ENCODE measurements around the gene C14orf119.

- TF ChIP-seq, protein P1, sequence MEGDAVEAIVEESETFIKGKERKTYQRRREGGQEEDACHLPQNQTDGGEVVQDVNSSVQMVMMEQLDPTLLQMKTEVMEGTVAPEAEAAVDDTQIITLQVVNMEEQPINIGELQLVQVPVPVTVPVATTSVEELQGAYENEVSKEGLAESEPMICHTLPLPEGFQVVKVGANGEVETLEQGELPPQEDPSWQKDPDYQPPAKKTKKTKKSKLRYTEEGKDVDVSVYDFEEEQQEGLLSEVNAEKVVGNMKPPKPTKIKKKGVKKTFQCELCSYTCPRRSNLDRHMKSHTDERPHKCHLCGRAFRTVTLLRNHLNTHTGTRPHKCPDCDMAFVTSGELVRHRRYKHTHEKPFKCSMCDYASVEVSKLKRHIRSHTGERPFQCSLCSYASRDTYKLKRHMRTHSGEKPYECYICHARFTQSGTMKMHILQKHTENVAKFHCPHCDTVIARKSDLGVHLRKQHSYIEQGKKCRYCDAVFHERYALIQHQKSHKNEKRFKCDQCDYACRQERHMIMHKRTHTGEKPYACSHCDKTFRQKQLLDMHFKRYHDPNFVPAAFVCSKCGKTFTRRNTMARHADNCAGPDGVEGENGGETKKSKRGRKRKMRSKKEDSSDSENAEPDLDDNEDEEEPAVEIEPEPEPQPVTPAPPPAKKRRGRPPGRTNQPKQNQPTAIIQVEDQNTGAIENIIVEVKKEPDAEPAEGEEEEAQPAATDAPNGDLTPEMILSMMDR (IDR thresholded peaks at IDR 0.05) = no peak
- TF ChIP-seq EP300 (IDR thresholded peaks at IDR 0.05) (no peak), POLR2AphosphoS5 (IDR thresholded peaks at IDR 0.05) (no peak)
These were observed 5.1 kb upstream of the C14orf119 start for GRCh38 chr14:23090254-23090636.

Data from stomach (tissue), 4 donors.